SK-N-SH (cell line): ENCODE measurements around the gene CLGN. TPM values are rescaled to one million over a fixed set of nuclear protein-coding genes. Genes with fewer than 3 reads are reported as not detected.

Source experiments
- CTCF ChIA-PET: fragments of 300-600, 350-600 bp; formaldehyde crosslinking; extraction: SDS; loops from one replicate; lab custom pipeline; 2021; lab: Yijun Ruan, JAX
- POLR2A ChIA-PET: fragments of 350-600 bp; sonication (Branson Sonifier 250); formaldehyde crosslinking; extraction: SDS; loops from one replicate; lab custom pipeline; 2020; ENCODE audit warnings: antibody characterized with exemption, inconsistent platforms; lab: Yijun Ruan, JAX
- DNase-seq: peaks from one replicate; pipeline ENCODE4 v3.0.0; 2012
- H2AFZ ChIP-seq: fragments of 200-600 bp; sonication (generic); 2 replicates; pipeline ENCODE4 v1.8.1; 2016; ENCODE audit warnings: antibody characterized with exemption, mild to moderate bottlenecking, low read depth
- H3F3A ChIP-seq: fragments of 200-600 bp; sonication (generic); replicated peaks from 2 replicates; pipeline ENCODE3; 2016; ENCODE audit warnings: antibody characterized with exemption, mild to moderate bottlenecking; ENCODE audit not compliant: insufficient read depth
- H3K27ac ChIP-seq, 2 experiments: fragments of 200-500 bp in 1 of 2; fragments of 200-600 bp in 1 of 2; sonication (Bioruptor generic) in 1 of 2; sonication (generic), shearing (Covaris generic) in 1 of 2; 2 replicates each; pipeline versions ENCODE4 v1.5.1 to v1.6.1; 2014 to 2016; ENCODE audit warnings: low read depth in 2 of 2, inconsistent platforms in 1 of 2, low read length in 1 of 2, mild to moderate bottlenecking in 1 of 2, mixed read lengths in 1 of 2
- H3K27me3 ChIP-seq: fragments of 200-600 bp; sonication (generic), shearing (Covaris generic); 2 replicates; pipeline ENCODE4 v1.6.1; 2016; ENCODE audit warnings: mixed run types; ENCODE audit not compliant: insufficient read depth
- H3K36me3 ChIP-seq, 2 experiments: fragments of 200-500 bp in 1 of 2; fragments of 200-600 bp in 1 of 2; sonication (Bioruptor generic) in 1 of 2; sonication (generic) in 1 of 2; replicated peaks in 1 of 2; 2 replicates each; pipeline versions ENCODE3 to v1.5.1; 2014 to 2016; ENCODE audit warnings: low read length in 1 of 2, mild to moderate bottlenecking in 1 of 2; ENCODE audit not compliant: insufficient read depth in 2 of 2, control insufficient read depth in 1 of 2
- H3K4me1 ChIP-seq, 2 experiments: fragments of 200-500 bp in 1 of 2; fragments of 200-600 bp in 1 of 2; sonication (Bioruptor generic) in 1 of 2; sonication (generic), shearing (Covaris generic) in 1 of 2; 2 replicates each; pipeline versions ENCODE4 v1.5.1 to v1.6.1; 2014 to 2016; ENCODE audit warnings: low read depth in 1 of 2, low read length in 1 of 2, mixed run types in 1 of 2; ENCODE audit not compliant: insufficient read depth in 2 of 2, control insufficient read depth in 1 of 2
- H3K4me2 ChIP-seq: fragments of 200-600 bp; sonication (generic), shearing (Covaris generic); 2 replicates; pipeline ENCODE4 v1.6.1; 2017; ENCODE audit warnings: mixed run types
- H3K4me3 ChIP-seq, 2 experiments: fragments of 200-500 bp in 1 of 2; fragments of 200-600 bp in 1 of 2; sonication (Bioruptor generic) in 1 of 2; sonication (generic), shearing (Covaris generic) in 1 of 2; 2 replicates each; pipeline versions ENCODE4 v1.5.1 to v1.8.1; 2014 to 2016; ENCODE audit warnings: low read depth in 2 of 2, inconsistent platforms in 1 of 2, low read length in 1 of 2, mild to moderate bottlenecking in 1 of 2, mixed read lengths in 1 of 2, moderate library complexity in 1 of 2
- H3K79me2 ChIP-seq: fragments of 200-600 bp; sonication (generic); 2 replicates; pipeline ENCODE4 v1.8.1; 2017; ENCODE audit warnings: mild to moderate bottlenecking; ENCODE audit not compliant: insufficient read depth
- H3K9ac ChIP-seq: fragments of 200-600 bp; sonication (generic); 2 replicates; pipeline ENCODE4 v1.6.1; 2017; ENCODE audit warnings: mixed run types
- H3K9me2 ChIP-seq: fragments of 200-600 bp; sonication (generic); 2 replicates; pipeline ENCODE4 v1.6.1; 2017; ENCODE audit warnings: mixed run types
- H3K9me3 ChIP-seq: fragments of 200-600 bp; sonication (generic); 2 replicates; pipeline ENCODE4 v1.6.1; 2017; ENCODE audit warnings: mixed run types, mild to moderate bottlenecking, moderate library complexity
- H4K20me1 ChIP-seq: fragments of 200-600 bp; sonication (generic); 2 replicates; pipeline ENCODE4 v1.6.1; 2017; ENCODE audit warnings: mild to moderate bottlenecking, mixed run types; ENCODE audit not compliant: insufficient read depth
- FOSL2 ChIP-seq: IDR thresholded peaks from 2 replicates; pipeline ENCODE4 v1.4.0; 2012; ENCODE audit warnings: low read depth, mild to moderate bottlenecking, moderate library complexity, borderline replicate concordance
- FOXJ3 ChIP-seq: sonication (generic); formaldehyde crosslinking; IDR thresholded peaks from 2 replicates; pipeline ENCODE4 v1.5.1; 2020; ENCODE audit warnings: mild to moderate bottlenecking, missing genetic modification reagents
- FOXM1 ChIP-seq: IDR thresholded peaks from 2 replicates; pipeline ENCODE4 v1.4.0; 2012; ENCODE audit warnings: low read depth, mild to moderate bottlenecking
- GABPA ChIP-seq: IDR thresholded peaks from 2 replicates; pipeline ENCODE4 v1.4.0; 2012; ENCODE audit warnings: low read depth, mild to moderate bottlenecking
- GATA2 ChIP-seq: sonication (generic); formaldehyde crosslinking; IDR thresholded peaks from 2 replicates; pipeline ENCODE4 v1.5.0; 2020; ENCODE audit warnings: mild to moderate bottlenecking, missing genetic modification reagents
- JUND ChIP-seq: IDR thresholded peaks from 2 replicates; pipeline ENCODE4 v1.4.0; 2012
- NFIC ChIP-seq: IDR thresholded peaks from 2 replicates; pipeline ENCODE4 v1.4.0; 2012; ENCODE audit warnings: borderline replicate concordance
- NRF1 ChIP-seq: IDR thresholded peaks from 2 replicates; pipeline ENCODE4 v1.6.1; 2012; ENCODE audit warnings: low read depth, mild to moderate bottlenecking, low read length
- POLR2AphosphoS5 ChIP-seq: IDR thresholded peaks from 2 replicates; pipeline ENCODE4 v1.6.1; 2012; ENCODE audit warnings: low read depth, low read length
- RCOR1 ChIP-seq: fragments of 150-350 bp; IDR thresholded peaks from 2 replicates; pipeline ENCODE4 v1.6.1; 2017; ENCODE audit warnings: antibody characterized with exemption, low read length
- REST ChIP-seq: IDR thresholded peaks from 2 replicates; pipeline ENCODE4 v1.6.1; 2012; ENCODE audit warnings: mild to moderate bottlenecking, low read depth, low read length, moderate library complexity
- SIN3A ChIP-seq: IDR thresholded peaks from 2 replicates; pipeline ENCODE4 v1.6.1; 2012; ENCODE audit warnings: low read depth, mild to moderate bottlenecking, low read length, moderate library complexity, borderline replicate concordance
- WGBS: methylation state at CpG from one replicate; pipeline ENCODE4 v1.1.6; 2017; ENCODE audit warnings: low lambda C conversion rate; 5-methylcytosine and 5-hydroxymethylcytosine counted together
- polyA plus RNA-seq, 3 experiments: library from polyadenylated mRNA; depleted of rRNA; stranded (reverse); fragments of >200 nt; gene quantifications; 2 replicates each; pipeline ENCODE4 v1.2.3, GENCODE V29; 2012
- TF ChIP-seq, protein P1 (sequence below): fragments of 200-600 bp; sonication (generic); IDR thresholded peaks from 2 replicates; pipeline ENCODE4 v1.6.1; 2017; ENCODE audit warnings: antibody characterized with exemption, mild to moderate bottlenecking, moderate library complexity
- TF ChIP-seq, protein P2 (sequence below): IDR thresholded peaks from 2 replicates; pipeline ENCODE4; 2012
- TF ChIP-seq, protein P3 (sequence below): fragments of 150-350 bp; IDR thresholded peaks from 2 replicates; pipeline ENCODE4 v1.6.1; 2017; ENCODE audit warnings: antibody characterized with exemption, low read length, low read depth, borderline replicate concordance

Gene CLGN
- polyA plus RNA-seq, 1 of the 3 experiments (the other 2 are of a cell fraction) = 0.72 TPM

GRCh38 chr4:140469791-140470733 lies 42.6 kb upstream of the CLGN start (continued):
- TF ChIP-seq POLR2AphosphoS5 = no peak
- no peak for TF ChIP-seq JUND
- TF ChIP-seq, protein P1, sequence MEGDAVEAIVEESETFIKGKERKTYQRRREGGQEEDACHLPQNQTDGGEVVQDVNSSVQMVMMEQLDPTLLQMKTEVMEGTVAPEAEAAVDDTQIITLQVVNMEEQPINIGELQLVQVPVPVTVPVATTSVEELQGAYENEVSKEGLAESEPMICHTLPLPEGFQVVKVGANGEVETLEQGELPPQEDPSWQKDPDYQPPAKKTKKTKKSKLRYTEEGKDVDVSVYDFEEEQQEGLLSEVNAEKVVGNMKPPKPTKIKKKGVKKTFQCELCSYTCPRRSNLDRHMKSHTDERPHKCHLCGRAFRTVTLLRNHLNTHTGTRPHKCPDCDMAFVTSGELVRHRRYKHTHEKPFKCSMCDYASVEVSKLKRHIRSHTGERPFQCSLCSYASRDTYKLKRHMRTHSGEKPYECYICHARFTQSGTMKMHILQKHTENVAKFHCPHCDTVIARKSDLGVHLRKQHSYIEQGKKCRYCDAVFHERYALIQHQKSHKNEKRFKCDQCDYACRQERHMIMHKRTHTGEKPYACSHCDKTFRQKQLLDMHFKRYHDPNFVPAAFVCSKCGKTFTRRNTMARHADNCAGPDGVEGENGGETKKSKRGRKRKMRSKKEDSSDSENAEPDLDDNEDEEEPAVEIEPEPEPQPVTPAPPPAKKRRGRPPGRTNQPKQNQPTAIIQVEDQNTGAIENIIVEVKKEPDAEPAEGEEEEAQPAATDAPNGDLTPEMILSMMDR = no peak
- TF ChIP-seq FOXJ3 (CRISPR knock-in tag) = no peak

DNA sequence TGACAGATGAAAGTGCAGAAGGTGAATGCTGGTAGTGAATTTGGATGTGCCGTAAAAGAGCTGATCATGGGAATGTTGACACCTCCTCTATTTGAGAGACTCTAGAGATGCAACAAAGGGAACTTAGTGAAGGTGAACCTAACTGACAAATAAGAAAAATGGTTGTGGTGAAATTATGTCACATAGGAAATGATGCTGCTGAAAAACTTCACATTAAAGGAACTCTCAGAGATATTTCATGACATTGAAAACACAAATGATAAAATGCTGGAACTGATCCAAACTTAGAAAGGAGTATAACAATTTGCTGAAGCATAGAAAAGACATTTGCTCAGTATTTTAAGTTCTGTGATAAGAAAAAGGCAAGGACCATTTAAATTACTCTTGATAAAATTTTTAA lies 38.7 kb upstream of the CLGN start:
- no peak for DNase-seq
- no peak overlapping the region for H3K4me2 ChIP-seq
- ChIA-PET CTCF (no interaction called here), POLR2A (no interaction called here)
- no peak overlapping the region for H3K27ac ChIP-seq
- no peak overlapping the region for H2AFZ ChIP-seq
- no peak overlapping the region for H3K4me3 ChIP-seq
- H3K36me3 ChIP-seq = no peaks in the 10 kb centered on the region
- no peaks in the 10 kb centered on the region for H3K79me2 ChIP-seq
- H3K9me3 ChIP-seq = no peaks in the 10 kb centered on the region
- no peak overlapping the region for H3K9ac ChIP-seq
- 83% methylated on average over 1 of the region's 1 CpG for WGBS
- no peaks in the 10 kb centered on the region; the same call in 1 of the 2 replicates for H3K27me3 ChIP-seq
- no peaks in the 10 kb centered on the region for H3K9me2 ChIP-seq
- H4K20me1 ChIP-seq = no peaks in the 10 kb centered on the region
- H3F3A ChIP-seq = no peaks in the 10 kb centered on the region
- TF ChIP-seq FOSL2 = no peak
- TF ChIP-seq GATA2 (CRISPR knock-in tag) = no peak
- no peak for TF ChIP-seq NFIC
- no peak for TF ChIP-seq NRF1
- no peak for TF ChIP-seq SIN3A
- TF ChIP-seq, protein P2, sequence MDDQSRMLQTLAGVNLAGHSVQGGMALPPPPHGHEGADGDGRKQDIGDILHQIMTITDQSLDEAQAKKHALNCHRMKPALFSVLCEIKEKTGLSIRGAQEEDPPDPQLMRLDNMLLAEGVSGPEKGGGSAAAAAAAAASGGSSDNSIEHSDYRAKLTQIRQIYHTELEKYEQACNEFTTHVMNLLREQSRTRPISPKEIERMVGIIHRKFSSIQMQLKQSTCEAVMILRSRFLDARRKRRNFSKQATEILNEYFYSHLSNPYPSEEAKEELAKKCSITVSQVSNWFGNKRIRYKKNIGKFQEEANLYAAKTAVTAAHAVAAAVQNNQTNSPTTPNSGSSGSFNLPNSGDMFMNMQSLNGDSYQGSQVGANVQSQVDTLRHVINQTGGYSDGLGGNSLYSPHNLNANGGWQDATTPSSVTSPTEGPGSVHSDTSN = no peak
- no peak for TF ChIP-seq JUND
- no peak for TF ChIP-seq FOXM1
- no peak for TF ChIP-seq RCOR1
- TF ChIP-seq, all 33 proteins: peak for 0
- H3K4me1 ChIP-seq = no peaks in the 10 kb centered on the region

GRCh38 chr4:140463614-140464013 lies 36.2 kb upstream of the CLGN start:
- Histone ChIP-seq H2AFZ (no peak overlapping the region), H3K27ac (no peak overlapping the region), H3K79me2 (no peaks in the 10 kb centered on the region), H3K4me1 (no peaks in the 10 kb centered on the region), H3F3A (no peaks in the 10 kb centered on the region), H3K36me3 (no peaks in the 10 kb centered on the region), H3K9me2 (no peaks in the 10 kb centered on the region), H3K4me3 (no peak overlapping the region), H4K20me1 (no peaks in the 10 kb centered on the region), H3K9ac (no peak overlapping the region), H3K27me3 (no peaks in the 10 kb centered on the region; the same call in 1 of the 2 replicates), H3K4me2 (no peak overlapping the region), H3K9me3 (no peaks in the 10 kb centered on the region)
- WGBS = 20% methylated on average over 1 of the region's 1 CpG
- DNase-seq = no peak
- ChIA-PET CTCF (no interaction called here), POLR2A (no interaction called here)
- no peak for TF ChIP-seq RCOR1
- no peak for TF ChIP-seq GATA2 (CRISPR knock-in tag)
- TF ChIP-seq GABPA = no peak
- no peak for TF ChIP-seq SIN3A
- TF ChIP-seq, protein P3, sequence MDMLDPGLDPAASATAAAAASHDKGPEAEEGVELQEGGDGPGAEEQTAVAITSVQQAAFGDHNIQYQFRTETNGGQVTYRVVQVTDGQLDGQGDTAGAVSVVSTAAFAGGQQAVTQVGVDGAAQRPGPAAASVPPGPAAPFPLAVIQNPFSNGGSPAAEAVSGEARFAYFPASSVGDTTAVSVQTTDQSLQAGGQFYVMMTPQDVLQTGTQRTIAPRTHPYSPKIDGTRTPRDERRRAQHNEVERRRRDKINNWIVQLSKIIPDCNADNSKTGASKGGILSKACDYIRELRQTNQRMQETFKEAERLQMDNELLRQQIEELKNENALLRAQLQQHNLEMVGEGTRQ = no peak
- TF ChIP-seq FOXJ3 (CRISPR knock-in tag) = no peak
- no peak for TF ChIP-seq REST
